Rectal smooth muscle tissue (tissue), 1 donor: Measurements from ENCODE around the gene NAA10.

Experiments
- H3K27ac ChIP-seq: one replicate; pipeline ENCODE4 v1.7.0; 2013; ENCODE audit warnings: low read depth, low read length, inconsistent platforms
- H3K27me3 ChIP-seq: one replicate; pipeline ENCODE4 v1.7.0; 2013; ENCODE audit warnings: low read length; ENCODE audit not compliant: control insufficient read depth, insufficient read depth
- H3K36me3 ChIP-seq: one replicate; pipeline ENCODE4 v1.7.0; 2013; ENCODE audit warnings: low read length; ENCODE audit not compliant: control insufficient read depth, insufficient read depth
- H3K4me1 ChIP-seq: one replicate; pipeline ENCODE4 v1.7.0; 2013; ENCODE audit warnings: low read length; ENCODE audit not compliant: control insufficient read depth, insufficient read depth
- H3K4me3 ChIP-seq: one replicate; pipeline ENCODE4 v1.7.0; 2013; ENCODE audit warnings: low read length
- H3K9ac ChIP-seq: one replicate; pipeline ENCODE4 v1.7.0; 2013; ENCODE audit warnings: low read length

NAA10 gene

DNA sequence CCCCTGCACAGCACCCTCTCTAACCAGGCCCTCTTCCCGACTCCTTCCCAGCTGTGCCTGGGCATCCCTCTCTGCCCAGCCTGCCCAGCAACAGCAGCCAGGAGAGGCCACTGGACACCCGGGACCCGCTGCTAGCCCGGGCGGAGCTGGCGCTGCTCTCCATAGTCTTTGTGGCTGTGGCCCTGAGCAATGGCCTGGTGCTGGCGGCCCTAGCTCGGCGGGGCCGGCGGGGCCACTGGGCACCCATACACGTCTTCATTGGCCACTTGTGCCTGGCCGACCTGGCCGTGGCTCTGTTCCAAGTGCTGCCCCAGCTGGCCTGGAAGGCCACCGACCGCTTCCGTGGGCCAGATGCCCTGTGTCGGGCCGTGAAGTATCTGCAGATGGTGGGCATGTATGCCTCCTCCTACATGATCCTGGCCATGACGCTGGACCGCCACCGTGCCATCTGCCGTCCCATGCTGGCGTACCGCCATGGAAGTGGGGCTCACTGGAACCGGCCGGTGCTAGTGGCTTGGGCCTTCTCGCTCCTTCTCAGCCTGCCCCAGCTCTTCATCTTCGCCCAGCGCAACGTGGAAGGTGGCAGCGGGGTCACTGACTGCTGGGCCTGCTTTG, 29.2 kb downstream of the NAA10 start:
- Histone ChIP-seq H3K4me1 (no peaks in the 10 kb centered on the region), H3K9ac (no peak overlapping the region), H3K4me3 (no peak overlapping the region), H3K27me3 (peaks cover 9% of the 10 kb centered on the region), H3K27ac (no peak overlapping the region), H3K36me3 (no peaks in the 10 kb centered on the region)

DNA sequence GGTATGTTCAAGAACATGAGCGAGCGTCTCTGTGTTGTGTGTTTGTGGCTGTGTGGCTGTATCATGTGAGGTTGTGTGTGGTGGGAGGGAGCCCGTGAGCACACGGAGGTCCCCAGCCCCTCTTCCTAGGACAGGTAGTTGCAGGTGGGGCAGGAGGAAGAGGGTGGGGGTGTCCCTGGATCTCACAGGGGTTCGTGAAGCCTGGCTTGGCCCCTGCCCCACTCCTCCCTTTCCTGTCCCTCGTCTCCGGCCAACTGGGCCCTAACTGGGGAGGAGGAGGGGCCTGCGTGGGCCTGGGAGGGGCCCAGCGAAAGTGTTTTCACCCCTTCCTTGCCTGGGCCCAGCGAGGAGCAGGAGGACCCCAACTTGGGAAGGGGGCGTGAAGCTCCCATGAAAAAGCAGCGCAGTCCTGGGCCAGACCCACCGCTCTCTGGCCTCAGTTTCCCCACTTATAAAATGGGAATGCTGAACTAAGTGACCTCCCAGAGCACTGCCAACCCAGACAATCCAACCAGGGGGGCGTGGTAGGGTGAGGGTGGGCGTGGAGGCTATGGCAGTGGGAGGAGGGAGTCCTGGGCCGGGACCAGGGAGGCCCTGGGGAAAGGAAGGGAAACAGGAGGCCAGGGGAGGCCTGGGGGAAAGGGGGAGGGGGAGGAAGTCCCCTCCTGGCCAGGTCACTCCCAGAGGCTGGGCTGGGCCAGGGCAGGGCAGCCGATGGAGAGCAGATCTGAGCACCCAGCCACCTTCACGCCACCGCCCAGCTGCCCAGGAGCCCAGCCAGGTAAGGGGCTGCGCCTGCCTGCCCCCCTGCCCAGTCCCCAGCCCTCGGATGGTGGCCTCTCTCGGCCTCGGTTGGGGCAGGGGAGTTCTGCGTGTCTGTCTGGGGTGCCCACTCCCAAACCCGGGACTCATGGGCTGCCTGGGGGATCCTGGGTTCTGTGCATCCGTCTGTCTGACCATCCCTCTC, 30.6 kb downstream of the NAA10 start, which contains the start of gene AVPR2:
Gene AVPR2, plus strand, starts transcription at position 683 of the 967 bp plus-strand sequence. CDS start 473 bp downstream, outside the sequence.
- Histone ChIP-seq H3K27me3 (peaks cover 9% of the 10 kb centered on the region), H3K4me3 (no peak within 1 kb of the TSS), H3K27ac (peak within 1 kb of the TSS; percentile 15), H3K36me3 (no peaks in the 10 kb centered on the region), H3K9ac (no peak within 1 kb of the TSS), H3K4me1 (no peaks in the 10 kb centered on the region)

DNA sequence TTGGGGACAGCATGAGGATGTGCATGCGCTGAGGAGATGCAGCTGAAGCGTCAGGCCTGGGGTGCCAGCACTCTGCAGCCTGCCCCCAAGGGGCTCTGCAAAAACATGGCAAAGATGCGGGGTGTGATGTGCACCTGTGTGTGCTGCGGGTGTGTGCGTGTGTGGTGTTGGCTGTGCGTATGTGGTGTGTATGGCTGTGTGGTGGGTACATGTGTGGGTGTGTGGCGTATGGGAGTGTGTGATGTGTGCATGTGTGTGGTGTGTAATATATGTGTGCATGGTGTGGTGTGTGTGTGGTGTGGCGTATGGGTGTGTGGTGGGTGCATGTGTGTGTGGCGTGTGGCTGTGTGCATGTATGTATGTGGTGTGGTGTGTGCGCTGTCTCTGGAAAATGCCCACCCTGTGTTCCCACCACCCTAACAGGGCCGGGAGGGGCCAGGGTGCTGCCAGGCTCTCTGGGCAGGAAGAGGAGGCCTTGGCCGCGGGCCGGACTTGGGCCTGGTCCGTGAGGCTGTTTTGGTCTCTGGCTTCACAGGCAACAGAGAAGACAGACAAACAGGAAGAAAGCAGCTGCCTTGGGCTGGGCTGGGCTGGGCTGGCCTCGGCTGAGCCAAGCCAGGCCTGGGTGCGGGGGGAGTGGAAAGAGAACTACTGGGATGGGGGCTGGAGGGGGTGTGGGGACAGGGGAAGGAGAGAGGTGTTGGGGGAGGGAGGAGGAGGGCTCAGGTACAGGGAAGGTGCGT, 31.4 kb downstream of the NAA10 start:
- Histone ChIP-seq H3K27me3 (peaks cover 9% of the 10 kb centered on the region), H3K36me3 (no peaks in the 10 kb centered on the region), H3K4me1 (no peaks in the 10 kb centered on the region), H3K9ac (no peak overlapping the region), H3K4me3 (no peak overlapping the region), H3K27ac (peak overlapping the region; percentile 15)

GRCh38 chrX:153902385-153902784, 32.5 kb downstream of the NAA10 start:
- Histone ChIP-seq H3K27ac (no peak overlapping the region), H3K4me1 (no peaks in the 10 kb centered on the region), H3K27me3 (peaks cover 12% of the 10 kb centered on the region), H3K9ac (no peak overlapping the region), H3K4me3 (no peak overlapping the region), H3K36me3 (no peaks in the 10 kb centered on the region)

GRCh38 chrX:153901753-153902140, 33.1 kb downstream of the NAA10 start:
- H3K27me3 ChIP-seq: peaks cover 12% of the 10 kb centered on the region
- no peaks in the 10 kb centered on the region for H3K4me1 ChIP-seq
- H3K27ac ChIP-seq: no peak overlapping the region
- H3K4me3 ChIP-seq: no peak overlapping the region
- H3K9ac ChIP-seq: no peak overlapping the region
- H3K36me3 ChIP-seq: no peaks in the 10 kb centered on the region

GRCh38 chrX:153900831-153901752, 33.7 kb downstream of the NAA10 start:
- no peak overlapping the region for H3K9ac ChIP-seq
- H3K4me3 ChIP-seq: no peak overlapping the region
- peaks cover 11% of the 10 kb centered on the region for H3K27me3 ChIP-seq
- peak overlapping the region; percentile 13 for H3K27ac ChIP-seq
- no peaks in the 10 kb centered on the region for H3K36me3 ChIP-seq
- no peaks in the 10 kb centered on the region for H3K4me1 ChIP-seq

DNA sequence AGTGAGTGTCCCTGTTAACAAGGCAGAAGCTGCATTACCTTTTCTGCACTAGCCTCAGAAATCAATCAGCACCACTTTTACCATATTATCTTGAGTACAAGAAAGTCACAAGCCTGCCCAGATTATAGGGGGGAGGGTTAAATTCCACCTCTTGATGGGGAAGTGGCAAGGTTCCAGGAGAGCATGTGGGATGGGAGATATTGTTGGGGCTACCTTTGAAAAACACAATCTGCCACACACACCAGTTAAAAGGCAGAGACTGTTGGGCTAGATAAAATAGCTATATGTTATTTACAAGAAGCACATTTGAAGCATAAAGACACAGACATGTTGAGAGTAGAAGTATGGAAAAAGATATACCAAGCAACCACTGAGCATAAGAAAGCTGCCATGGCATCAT, 36.9 kb downstream of the NAA10 start:
- Histone ChIP-seq H3K4me1 (no peaks in the 10 kb centered on the region), H3K36me3 (no peaks in the 10 kb centered on the region), H3K9ac (no peak overlapping the region)

GRCh38 chrX:153889123-153889522, 45.7 kb downstream of the NAA10 start:
- Histone ChIP-seq H3K27me3 (peaks cover 17% of the 10 kb centered on the region), H3K9ac (no peak overlapping the region), H3K27ac (no peak overlapping the region), H3K36me3 (no peaks in the 10 kb centered on the region), H3K4me1 (no peaks in the 10 kb centered on the region), H3K4me3 (no peak overlapping the region)

More for the DNA sequence above, 36.9 kb downstream of the NAA10 start:
- peaks cover 3% of the 10 kb centered on the region for H3K27me3 ChIP-seq
- no peak overlapping the region for H3K4me3 ChIP-seq
- H3K27ac ChIP-seq: no peak overlapping the region

GRCh38 chrX:153888344-153888743, 46.5 kb downstream of the NAA10 start:
- H3K27me3 ChIP-seq: peaks cover 24% of the 10 kb centered on the region
- H3K36me3 ChIP-seq: no peaks in the 10 kb centered on the region
- H3K4me1 ChIP-seq: no peaks in the 10 kb centered on the region
- H3K9ac ChIP-seq: no peak overlapping the region
- H3K27ac ChIP-seq: no peak overlapping the region
- H3K4me3 ChIP-seq: no peak overlapping the region

GRCh38 chrX:153887385-153887784, 47.5 kb downstream of the NAA10 start:
- Histone ChIP-seq H3K27ac (no peak overlapping the region), H3K36me3 (no peaks in the 10 kb centered on the region), H3K27me3 (peaks cover 29% of the 10 kb centered on the region), H3K4me1 (no peaks in the 10 kb centered on the region), H3K4me3 (no peak overlapping the region), H3K9ac (no peak overlapping the region)

DNA sequence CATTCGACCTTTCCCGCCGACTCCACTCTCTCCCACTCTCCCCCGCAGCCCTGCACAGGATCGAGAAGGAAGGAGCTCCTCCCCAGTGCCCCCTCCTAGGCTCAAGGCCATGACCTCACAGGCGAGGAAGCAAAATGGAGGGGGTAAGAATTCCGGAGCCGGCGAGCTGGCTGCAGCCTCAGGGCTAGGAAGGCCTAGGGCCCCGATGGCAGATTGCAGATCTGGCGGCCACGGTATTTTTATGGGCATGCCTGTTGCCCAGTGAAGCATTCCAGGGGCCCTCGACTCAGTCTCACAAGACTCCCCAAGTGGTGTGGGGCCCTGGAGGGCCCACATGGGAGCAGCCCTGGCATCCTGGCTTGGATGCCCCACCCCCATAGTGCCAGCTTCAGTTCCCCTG, 47.9 kb downstream of the NAA10 start:
- Histone ChIP-seq H3K27ac (no peak overlapping the region), H3K9ac (no peak overlapping the region), H3K27me3 (peaks cover 29% of the 10 kb centered on the region), H3K4me3 (no peak overlapping the region), H3K36me3 (no peaks in the 10 kb centered on the region), H3K4me1 (no peaks in the 10 kb centered on the region)
